ENCODE data around the gene TMX3.

GRCh38 chr18:68721681-68722583 is 7.0 kb upstream of the TMX3 start:
- TF ChIP-seq SP1 (IDR thresholded peaks at IDR 0.05) (no peak), HDGF (IDR thresholded peaks at IDR 0.05; ENCODE audit: borderline replicate concordance) (no peak), BHLHE40 (IDR thresholded peaks at IDR 0.05; ENCODE audit: borderline replicate concordance) (no peak), ELF4 (IDR thresholded peaks at IDR 0.05) (no peak), NFRKB (IDR thresholded peaks at IDR 0.05) (no peak), ARNT (IDR thresholded peaks at IDR 0.05) (no peak), TARDBP (IDR thresholded peaks at IDR 0.05) (no peak), FOXM1 (IDR thresholded peaks at IDR 0.05; ENCODE audit: borderline replicate concordance) (no peak), ZNF384 (IDR thresholded peaks at IDR 0.05) (no peak), CTBP1 (IDR thresholded peaks at IDR 0.05; ENCODE audit: borderline replicate concordance) (no peak), FOXA1 (IDR thresholded peaks at IDR 0.05) (no peak), LEF1 (IDR thresholded peaks at IDR 0.05; ENCODE audit: borderline replicate concordance) (no peak)

Measured in HEK293T (cell line).